Activated T-cell treated with anti-CD3 and anti-CD28 coated beads for 4 hours (primary cell): ENCODE measurements around the gene F12.
A peak's percentile ranks its signal among the peaks of the same experiment; 100 is the strongest.
"Not testable (repeated sequence)": the region's sequence is repeated elsewhere in the genome, so short reads cannot be mapped to it uniquely, and the experiment has no call there.

Experiments
- DNase-seq: peaks from one replicate; pipeline ENCODE4 v3.0.0-alpha.2; 2020

Gene F12

DNA sequence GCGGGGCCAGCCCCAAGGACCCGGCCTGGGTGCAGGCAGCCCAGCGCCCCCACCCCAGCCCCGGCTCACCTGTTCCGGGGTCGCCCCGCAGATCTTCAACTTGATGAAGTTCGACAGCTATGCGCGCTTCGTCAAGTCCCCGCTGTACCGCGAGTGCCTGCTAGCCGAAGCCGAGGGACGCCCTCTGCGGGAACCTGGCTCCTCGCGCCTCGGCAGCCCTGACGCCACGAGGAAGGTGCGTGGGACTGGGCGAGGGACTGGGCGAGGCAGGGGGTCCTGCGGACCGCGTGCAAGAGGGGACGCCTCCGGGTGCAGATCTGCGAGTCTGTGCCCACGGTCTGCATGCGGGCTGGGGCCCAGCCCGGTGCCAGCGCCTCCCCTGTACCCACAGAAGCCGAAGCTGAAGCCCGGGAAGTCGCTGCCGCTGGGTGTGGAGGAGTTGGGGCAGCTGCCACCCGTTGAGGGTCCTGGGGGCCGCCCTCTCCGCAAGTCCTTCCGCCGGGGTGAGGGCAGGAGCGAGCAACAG is 42.0 kb downstream of the F12 start:
- DNase-seq = no peak

DNA sequence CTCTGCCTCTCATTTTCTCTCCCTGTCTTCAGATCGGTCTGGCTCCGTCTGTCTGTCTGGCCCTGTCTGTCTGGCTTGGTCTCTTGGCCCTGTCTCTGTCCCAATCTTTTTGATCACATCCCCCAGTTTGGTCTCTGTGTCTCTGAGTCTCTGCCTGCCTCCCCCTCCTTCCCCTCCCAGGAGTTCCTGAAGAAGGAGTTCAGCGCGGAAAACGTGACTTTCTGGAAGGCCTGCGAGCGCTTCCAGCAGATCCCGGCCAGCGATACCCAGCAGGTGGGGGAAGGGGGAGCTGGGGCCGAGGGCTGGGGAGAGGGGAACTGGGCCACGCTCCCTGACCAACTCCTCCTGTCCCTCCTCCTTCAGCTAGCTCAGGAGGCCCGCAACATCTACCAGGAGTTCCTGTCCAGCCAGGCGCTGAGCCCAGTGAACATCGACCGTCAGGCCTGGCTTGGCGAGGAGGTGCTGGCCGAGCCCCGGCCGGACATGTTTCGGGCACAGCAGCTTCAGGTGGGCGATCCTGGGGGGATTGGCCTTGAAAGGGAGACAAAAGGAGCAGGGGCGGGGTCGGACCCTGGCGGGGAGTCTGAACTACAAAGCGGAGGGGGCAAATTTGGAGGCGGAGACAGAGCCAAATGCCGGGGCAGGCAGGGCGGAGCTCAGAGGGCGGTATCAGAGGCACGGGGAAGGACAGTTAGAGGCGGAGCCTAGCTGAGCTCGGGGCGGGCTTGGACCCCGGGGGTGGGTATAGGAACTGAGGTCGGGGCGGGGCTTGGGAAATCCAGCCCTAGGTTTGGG is 42.6 kb downstream of the F12 start:
- no peak for DNase-seq

GRCh38 chr5:177365845-177366527 is 43.4 kb downstream of the F12 start:
- DNase-seq = no peak

- DNase-seq = no peak
These were observed 45.0 kb downstream of the F12 start for GRCh38 chr5:177364159-177364962.

DNA sequence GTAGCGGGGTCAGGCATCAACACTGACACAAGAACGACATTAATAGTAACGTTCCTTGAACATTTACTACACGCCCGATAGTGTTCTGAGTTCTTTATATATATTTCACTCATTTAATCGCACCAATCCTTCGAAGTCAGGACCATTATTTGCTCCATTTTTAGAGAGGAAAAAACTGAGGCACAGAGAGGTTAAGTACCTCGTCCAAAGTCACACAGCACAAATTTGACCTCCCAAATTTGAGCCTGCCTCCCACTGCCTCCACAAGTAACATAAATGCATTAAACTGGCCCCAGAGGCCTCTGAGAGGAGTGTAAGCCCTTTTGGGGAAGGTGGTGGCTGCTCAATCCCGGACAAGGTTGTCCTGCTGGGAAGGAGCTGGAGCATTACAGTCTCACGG is 45.8 kb downstream of the F12 start:
- DNase-seq = no peak

GRCh38 chr5:177362610-177363507 is 46.5 kb downstream of the F12 start:
- DNase-seq = peak; percentile 62

DNA sequence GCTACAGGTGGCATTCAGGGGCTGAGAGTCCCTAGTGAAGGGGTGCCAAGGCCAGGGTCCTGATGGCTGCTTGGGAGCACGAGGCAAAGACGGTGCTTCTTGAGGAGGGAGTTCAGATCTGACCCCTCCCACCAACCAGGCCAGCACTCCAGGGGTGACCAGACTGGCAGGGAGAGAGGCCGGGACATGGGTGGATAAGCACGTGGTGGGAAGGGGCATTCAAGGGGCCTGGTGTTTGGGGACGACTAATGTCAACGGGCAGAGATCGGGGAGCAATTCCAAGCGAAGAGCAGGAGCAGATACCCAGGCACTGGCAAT is 47.1 kb downstream of the F12 start:
- no peak for DNase-seq

DNA sequence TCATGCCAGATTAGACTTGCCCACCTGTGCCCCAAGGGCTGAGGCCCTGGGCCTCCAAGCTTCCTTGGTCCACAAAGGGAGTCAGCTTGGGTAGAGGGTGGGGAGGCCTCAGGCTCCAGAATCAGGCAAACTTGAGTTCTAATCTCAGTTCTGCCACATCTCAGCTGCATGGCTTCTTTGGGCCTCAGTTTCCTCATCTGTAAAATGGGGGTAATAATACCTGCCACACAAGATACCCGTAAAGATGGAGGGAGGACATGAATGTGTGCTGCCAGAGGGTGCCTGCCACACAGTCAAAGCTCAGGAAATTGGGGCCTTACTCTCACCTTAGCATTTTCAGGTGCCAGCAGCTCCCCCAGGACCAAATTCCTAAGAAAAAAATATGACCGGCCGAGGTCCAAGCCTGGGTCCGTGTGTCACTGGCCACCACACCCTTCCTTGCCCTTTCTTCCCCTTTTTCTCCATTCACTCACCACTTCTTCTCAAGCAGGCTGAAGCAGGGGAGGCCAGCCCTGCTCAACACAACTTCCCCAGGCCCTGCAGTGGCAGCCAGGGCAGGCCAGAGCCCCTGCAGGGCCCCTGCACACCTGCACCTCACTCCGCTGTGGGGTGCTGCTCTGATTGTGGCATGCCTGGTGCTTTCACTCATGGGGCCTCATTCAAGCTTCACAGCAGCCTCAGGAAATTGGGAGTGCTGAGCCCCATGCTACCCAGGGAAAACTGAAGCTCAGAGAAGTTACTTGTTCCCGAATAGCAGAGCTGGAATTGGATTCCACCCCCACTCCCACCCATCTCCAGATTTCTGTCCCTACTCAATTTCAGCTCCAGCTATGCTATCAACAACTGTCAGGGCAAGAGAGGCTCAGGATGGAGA is 47.7 kb downstream of the F12 start:
- DNase-seq = no peak

- DNase-seq = not testable (repeated sequence)
These were observed 48.6 kb downstream of the F12 start for GRCh38 chr5:177360740-177361139.

DNA sequence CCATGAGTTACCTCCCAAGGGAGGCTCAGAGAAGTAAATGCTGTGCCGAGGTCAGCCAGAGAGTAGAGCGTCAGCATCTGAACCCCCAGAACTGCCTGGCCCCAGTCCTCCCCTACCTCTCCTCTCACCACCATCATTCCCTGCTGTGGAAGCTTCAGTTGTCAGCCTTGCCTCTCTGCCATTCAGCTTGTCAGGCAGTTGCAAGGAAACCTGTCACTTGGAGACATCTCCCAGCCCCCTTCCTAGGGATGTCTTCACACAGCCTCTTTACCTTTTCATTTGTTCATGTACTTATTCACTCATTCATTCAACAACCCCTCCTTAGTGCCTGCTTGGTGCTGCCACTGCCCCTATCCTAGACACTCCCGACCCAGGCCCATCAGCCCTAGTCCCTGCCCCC is 49.5 kb downstream of the F12 start:
- no peak for DNase-seq

DNA sequence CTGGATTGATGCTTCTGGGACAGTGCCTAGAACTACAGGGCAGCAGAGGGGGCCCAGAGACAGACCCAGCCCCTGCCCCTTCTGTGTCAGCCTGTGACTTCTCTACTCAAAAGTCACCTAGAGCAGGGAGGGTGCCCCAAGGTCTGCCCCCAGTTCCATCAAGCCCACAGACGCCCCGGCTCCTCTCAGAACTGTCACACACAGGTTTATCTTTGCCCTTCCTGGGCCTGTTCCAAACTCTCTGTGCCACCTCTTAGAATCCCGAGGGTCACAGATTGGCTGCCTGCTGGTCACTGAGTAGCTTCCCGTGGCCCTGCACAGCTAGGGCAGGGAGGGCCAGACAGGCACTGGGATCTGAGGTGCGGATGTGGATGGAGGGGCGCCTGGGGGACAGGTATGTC is 49.9 kb downstream of the F12 start:
- no peak for DNase-seq

DNA sequence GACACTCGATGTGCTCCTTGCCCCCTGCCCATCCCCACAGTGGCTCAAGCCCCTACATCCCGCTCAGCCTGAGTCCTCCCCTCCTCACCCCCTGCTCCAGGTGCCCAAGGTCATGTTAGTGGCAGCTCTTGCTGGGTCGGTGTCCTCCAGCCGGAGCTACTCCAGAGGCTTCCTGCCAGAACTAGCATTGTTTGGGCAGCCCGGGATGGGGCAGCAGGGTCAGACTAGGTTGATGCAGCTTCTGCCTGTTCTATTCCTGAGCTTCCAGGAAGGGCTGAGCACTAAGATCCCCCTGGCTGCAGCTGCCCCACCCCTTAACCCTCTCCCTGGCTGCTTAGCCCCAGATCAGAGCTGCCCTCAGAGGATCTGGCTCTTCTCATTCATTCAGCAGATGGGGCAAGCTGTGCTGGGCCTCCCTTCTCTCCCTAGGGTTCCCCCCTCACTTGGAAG is 51.0 kb downstream of the F12 start:
- no peak for DNase-seq

GRCh38 chr5:177357459-177358351 is 51.7 kb downstream of the F12 start, which contains the start of gene RGS14:
Gene RGS14 (plus strand): TSS chr5:177357924. CDS start chr5:177358025, 101 bp downstream.
- peak; percentile 42 for DNase-seq

- DNase-seq = no peak
These were observed 52.3 kb downstream of the F12 start for GRCh38 chr5:177357146-177357458.

GRCh38 chr5:177356746-177357145 is 52.6 kb downstream of the F12 start:
- DNase-seq = no peak

DNA sequence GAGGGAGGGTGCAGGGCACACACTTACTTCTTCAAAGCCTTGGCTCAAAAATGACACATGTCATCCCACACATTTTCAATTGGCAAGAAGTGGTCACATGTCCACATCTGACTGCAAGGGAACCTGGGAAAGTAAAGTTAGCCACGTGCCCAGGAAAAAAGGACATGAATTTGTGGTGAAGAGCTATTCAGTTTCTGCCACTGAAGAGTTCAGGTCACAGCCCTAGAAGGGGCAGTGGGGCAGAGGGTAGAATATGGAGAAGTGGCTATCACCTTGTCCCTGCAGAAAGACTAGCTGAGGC is 53.5 kb downstream of the F12 start:
- no peak for DNase-seq

GRCh38 chr5:177355162-177355867 is 54.0 kb downstream of the F12 start:
- no peak for DNase-seq

GRCh38 chr5:177354711-177355110 is 54.7 kb downstream of the F12 start:
- DNase-seq = no peak

DNA sequence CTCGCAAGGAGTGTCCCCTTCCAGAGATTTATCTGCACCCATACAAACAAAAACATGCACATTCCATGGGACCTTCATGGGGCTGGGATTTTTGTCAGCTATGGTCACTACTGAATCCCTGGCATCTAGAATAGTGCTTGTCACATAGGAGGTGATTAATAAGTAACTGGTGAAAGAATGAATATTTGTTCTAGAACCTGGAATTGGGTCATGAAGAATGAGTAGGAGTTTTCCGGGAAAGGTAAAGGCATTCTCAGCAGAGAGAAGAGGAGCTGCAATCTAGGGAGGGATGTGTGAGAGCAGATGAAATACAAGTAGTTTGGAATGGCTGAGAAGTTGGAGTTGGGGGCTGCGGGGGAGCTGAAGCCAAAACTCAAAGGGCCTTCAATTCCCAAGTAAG is 55.1 kb downstream of the F12 start:
- no peak for DNase-seq

GRCh38 chr5:177353093-177353492 is 56.3 kb downstream of the F12 start:
- no peak for DNase-seq
